ENCODE results near the gene WDR46. TPM values are rescaled to one million over a fixed set of nuclear protein-coding genes. Genes with fewer than 3 reads are reported as not detected.

WDR46 gene
- polyA plus RNA-seq, 2 of the 4 experiments (the other 2 are of a cell fraction): 35.1 to 88.4 TPM

DNA sequence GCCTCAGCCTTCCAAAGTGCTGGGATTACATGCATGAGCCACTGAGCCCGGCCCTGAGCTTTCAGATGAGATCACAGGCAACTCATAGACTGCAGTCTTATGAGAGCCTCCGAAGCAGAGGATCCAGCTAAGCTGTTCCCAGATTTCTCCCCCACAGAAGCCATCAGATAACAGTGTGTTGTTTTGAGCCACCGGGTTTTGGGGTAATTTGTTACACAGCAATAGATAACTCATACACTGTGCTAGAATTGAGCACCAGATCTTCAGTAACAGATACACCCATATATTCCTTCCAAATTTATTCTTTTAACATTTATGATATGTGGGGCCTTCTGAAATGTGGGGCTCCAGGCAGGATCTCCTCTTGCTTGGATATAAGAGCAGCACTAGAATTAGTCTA lies 47.5 kb upstream of the WDR46 start (continued):
- TF ChIP-seq, protein P1, sequence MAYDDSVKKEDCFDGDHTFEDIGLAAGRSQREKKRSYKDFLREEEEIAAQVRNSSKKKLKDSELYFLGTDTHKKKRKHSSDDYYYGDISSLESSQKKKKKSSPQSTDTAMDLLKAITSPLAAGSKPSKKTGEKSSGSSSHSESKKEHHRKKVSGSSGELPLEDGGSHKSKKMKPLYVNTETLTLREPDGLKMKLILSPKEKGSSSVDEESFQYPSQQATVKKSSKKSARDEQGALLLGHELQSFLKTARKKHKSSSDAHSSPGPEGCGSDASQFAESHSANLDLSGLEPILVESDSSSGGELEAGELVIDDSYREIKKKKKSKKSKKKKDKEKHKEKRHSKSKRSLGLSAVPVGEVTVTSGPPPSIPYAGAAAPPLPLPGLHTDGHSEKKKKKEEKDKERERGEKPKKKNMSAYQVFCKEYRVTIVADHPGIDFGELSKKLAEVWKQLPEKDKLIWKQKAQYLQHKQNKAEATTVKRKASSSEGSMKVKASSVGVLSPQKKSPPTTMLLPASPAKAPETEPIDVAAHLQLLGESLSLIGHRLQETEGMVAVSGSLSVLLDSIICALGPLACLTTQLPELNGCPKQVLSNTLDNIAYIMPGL (CRISPR knock-in tag; IDR thresholded peaks at IDR 0.05; ENCODE audit: borderline replicate concordance): no peak
- TF ChIP-seq ZSCAN20 (CRISPR knock-in tag; IDR thresholded peaks at IDR 0.05) (no peak), NFE2L2 (conservative IDR thresholded peaks at IDR 0.05; ENCODE audit: low read length) (no peak), TFCP2L1 (CRISPR knock-in tag; IDR thresholded peaks at IDR 0.05) (no peak)

DNA sequence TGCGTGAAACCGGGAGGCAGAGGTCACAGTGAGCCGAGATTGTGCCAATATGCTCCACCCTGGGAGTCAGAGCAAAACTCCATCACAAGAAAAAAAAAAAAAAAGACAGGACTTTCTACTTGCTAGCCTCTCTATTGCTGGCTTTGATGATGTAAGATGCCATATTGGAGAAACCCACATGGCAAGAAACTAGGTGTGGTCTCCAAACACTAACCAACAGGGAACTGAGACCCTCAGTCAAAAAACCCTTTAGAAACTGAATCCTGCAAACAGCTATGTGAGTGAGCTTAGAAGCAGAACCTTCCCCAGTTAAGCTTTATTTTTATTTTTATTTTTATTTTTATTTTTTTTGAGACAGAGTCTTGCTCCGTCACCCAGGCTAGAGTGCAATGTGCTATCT lies 46.9 kb upstream of the WDR46 start:
- Histone ChIP-seq H3K4me3 (no peak overlapping the region), H3K27ac (no peak overlapping the region), H3K9me3 (no peaks in the 10 kb centered on the region), H3K4me2 (no peak overlapping the region), H3K4me1 (no peaks in the 10 kb centered on the region)
- DNase-seq (ENCODE audit: low read depth in 1 of 2, low spot score in 1 of 2) (no peak), ATAC-seq (no peak), FAIRE-seq (no peak)
- POLR2A ChIA-PET: no interaction called here
- 65% methylated on average over 4 of the region's 4 CpGs for WGBS (ENCODE audit: missing lambda C conversion rate)
- TF ChIP-seq NPAS2 (CRISPR knock-in tag; IDR thresholded peaks at IDR 0.05; ENCODE audit: borderline replicate concordance) (no peak), CBX2 (IDR thresholded peaks at IDR 0.05; ENCODE audit: borderline replicate concordance, low read depth) (no peak)
- TF ChIP-seq, protein P2, sequence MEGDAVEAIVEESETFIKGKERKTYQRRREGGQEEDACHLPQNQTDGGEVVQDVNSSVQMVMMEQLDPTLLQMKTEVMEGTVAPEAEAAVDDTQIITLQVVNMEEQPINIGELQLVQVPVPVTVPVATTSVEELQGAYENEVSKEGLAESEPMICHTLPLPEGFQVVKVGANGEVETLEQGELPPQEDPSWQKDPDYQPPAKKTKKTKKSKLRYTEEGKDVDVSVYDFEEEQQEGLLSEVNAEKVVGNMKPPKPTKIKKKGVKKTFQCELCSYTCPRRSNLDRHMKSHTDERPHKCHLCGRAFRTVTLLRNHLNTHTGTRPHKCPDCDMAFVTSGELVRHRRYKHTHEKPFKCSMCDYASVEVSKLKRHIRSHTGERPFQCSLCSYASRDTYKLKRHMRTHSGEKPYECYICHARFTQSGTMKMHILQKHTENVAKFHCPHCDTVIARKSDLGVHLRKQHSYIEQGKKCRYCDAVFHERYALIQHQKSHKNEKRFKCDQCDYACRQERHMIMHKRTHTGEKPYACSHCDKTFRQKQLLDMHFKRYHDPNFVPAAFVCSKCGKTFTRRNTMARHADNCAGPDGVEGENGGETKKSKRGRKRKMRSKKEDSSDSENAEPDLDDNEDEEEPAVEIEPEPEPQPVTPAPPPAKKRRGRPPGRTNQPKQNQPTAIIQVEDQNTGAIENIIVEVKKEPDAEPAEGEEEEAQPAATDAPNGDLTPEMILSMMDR (IDR thresholded peaks at IDR 0.05): no peak
- CTCF ChIA-PET: interaction anchor here (5.8 kb wide), 1 partner anchor 9 kb away, joined by 24 read pairs; no protein-coding TSS in a partner anchor

DNA sequence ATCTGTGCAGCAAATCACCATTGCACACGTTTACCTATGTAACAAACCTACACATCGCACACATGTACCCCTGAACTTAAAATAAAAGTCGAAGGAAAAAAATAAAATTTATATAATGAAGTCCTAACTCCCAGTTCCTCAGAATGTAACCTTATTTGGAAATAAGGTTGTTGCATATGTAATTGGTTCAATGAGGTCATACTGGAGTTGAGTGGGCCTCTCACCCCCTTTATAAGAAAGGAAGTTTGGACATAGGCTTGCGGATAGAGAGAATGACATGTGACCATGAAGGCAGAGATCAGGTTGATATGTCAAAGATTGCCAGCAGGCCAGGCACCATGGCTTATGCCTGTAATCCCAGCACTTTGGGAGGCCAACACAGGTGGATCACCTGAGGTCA lies 44.6 kb upstream of the WDR46 start:
- CTCF ChIA-PET: interaction anchor here (0.6 to 5.8 kb wide), 2 partner anchors 11 to 219 kb away, joined by 4 to 24 read pairs; no protein-coding TSS in a partner anchor
- no peaks in the 10 kb centered on the region for H3K4me1 ChIP-seq
- H3K4me3 ChIP-seq: no peak overlapping the region
- no peak overlapping the region for H3K27ac ChIP-seq
- TF ChIP-seq, protein P3, sequence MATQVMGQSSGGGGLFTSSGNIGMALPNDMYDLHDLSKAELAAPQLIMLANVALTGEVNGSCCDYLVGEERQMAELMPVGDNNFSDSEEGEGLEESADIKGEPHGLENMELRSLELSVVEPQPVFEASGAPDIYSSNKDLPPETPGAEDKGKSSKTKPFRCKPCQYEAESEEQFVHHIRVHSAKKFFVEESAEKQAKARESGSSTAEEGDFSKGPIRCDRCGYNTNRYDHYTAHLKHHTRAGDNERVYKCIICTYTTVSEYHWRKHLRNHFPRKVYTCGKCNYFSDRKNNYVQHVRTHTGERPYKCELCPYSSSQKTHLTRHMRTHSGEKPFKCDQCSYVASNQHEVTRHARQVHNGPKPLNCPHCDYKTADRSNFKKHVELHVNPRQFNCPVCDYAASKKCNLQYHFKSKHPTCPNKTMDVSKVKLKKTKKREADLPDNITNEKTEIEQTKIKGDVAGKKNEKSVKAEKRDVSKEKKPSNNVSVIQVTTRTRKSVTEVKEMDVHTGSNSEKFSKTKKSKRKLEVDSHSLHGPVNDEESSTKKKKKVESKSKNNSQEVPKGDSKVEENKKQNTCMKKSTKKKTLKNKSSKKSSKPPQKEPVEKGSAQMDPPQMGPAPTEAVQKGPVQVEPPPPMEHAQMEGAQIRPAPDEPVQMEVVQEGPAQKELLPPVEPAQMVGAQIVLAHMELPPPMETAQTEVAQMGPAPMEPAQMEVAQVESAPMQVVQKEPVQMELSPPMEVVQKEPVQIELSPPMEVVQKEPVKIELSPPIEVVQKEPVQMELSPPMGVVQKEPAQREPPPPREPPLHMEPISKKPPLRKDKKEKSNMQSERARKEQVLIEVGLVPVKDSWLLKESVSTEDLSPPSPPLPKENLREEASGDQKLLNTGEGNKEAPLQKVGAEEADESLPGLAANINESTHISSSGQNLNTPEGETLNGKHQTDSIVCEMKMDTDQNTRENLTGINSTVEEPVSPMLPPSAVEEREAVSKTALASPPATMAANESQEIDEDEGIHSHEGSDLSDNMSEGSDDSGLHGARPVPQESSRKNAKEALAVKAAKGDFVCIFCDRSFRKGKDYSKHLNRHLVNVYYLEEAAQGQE (IDR thresholded peaks at IDR 0.05): no peak
- TF ChIP-seq PHF8 (IDR thresholded peaks at IDR 0.05; ENCODE audit: borderline replicate concordance, low read depth) (no peak), NFE2L2 (conservative IDR thresholded peaks at IDR 0.05; ENCODE audit: low read length) (no peak), MAFK (IDR thresholded peaks at IDR 0.05; ENCODE audit: partially characterized antibody) (no peak), TP53 (CRISPR knock-in tag; IDR thresholded peaks at IDR 0.05) (no peak), SMC3 (IDR thresholded peaks at IDR 0.05) (no peak), ZC3H11A (IDR thresholded peaks at IDR 0.05) (no peak), JUN (IDR thresholded peaks at IDR 0.05) (no peak), HDAC2 (IDR thresholded peaks at IDR 0.05) (no peak), EHMT2 (IDR thresholded peaks at IDR 0.05; ENCODE audit: low read depth) (no peak), NR3C1 (IDR thresholded peaks at IDR 0.05) (no peak), SREBF2 (IDR thresholded peaks at IDR 0.05) (no peak)
- TF ChIP-seq, protein P4, sequence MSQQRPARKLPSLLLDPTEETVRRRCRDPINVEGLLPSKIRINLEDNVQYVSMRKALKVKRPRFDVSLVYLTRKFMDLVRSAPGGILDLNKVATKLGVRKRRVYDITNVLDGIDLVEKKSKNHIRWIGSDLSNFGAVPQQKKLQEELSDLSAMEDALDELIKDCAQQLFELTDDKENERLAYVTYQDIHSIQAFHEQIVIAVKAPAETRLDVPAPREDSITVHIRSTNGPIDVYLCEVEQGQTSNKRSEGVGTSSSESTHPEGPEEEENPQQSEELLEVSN (IDR thresholded peaks at IDR 0.05; ENCODE audit: borderline replicate concordance, low read depth): no peak
- TF ChIP-seq, protein P5, sequence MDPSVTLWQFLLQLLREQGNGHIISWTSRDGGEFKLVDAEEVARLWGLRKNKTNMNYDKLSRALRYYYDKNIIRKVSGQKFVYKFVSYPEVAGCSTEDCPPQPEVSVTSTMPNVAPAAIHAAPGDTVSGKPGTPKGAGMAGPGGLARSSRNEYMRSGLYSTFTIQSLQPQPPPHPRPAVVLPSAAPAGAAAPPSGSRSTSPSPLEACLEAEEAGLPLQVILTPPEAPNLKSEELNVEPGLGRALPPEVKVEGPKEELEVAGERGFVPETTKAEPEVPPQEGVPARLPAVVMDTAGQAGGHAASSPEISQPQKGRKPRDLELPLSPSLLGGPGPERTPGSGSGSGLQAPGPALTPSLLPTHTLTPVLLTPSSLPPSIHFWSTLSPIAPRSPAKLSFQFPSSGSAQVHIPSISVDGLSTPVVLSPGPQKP (IDR thresholded peaks at IDR 0.05; ENCODE audit: low read depth, low read length): no peak
- TF ChIP-seq, protein P6, sequence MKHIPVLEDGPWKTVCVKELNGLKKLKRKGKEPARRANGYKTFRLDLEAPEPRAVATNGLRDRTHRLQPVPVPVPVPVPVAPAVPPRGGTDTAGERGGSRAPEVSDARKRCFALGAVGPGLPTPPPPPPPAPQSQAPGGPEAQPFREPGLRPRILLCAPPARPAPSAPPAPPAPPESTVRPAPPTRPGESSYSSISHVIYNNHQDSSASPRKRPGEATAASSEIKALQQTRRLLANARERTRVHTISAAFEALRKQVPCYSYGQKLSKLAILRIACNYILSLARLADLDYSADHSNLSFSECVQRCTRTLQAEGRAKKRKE (CRISPR knock-in tag; IDR thresholded peaks at IDR 0.05; ENCODE audit: low read depth): no peak
- no peak for ATAC-seq
- POLR2A ChIA-PET: interaction anchor here (0.8 kb wide), 1 partner anchor 16 kb away, joined by 3 read pairs; the partner anchor contains the start of gene ZBTB22
- H3K9me3 ChIP-seq: no peaks in the 10 kb centered on the region
- WGBS (ENCODE audit: missing lambda C conversion rate): 85% methylated on average over 4 of the region's 4 CpGs
- DNase-seq (ENCODE audit: low read depth in 1 of 2, low spot score in 1 of 2): no peak
- no peak for FAIRE-seq
- H3K4me2 ChIP-seq: no peak overlapping the region

Data from A549 (cell line).